Stimulated activated CD8-positive, alpha-beta memory T cell treated with anti-CD3 and anti-CD28 coated beads, Interleukin-2, amount 100 ng/mL, for 1 hour (primary cell): ENCODE results near the gene STIM2.

Source experiments
- DNase-seq, 2 donors: peaks; one replicate each; pipeline ENCODE4 v3.0.0-alpha.2; 2020; ENCODE audit warnings: low read depth in 2 of 2

STIM2 gene

DNA sequence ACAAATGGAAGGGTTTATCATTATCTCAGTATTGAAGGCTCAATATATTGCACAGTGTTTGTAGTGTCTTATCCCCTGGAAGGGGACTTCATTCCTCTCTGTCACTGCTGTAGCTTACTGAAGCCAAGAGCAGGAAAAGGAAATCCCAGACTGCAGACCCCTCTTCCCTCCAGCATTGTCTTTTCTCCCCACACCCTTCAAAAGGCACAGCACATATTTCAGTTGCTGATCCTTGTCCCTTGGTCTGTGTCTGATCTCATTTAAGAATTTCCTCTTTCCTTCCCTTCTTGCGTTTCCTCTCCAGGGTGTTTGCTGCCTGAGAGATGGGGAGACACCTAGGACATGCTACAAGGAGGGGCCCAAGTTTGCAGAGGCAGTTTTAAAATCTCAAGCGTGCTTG is 40.1 kb downstream of the STIM2 start:
- no peak for DNase-seq

DNA sequence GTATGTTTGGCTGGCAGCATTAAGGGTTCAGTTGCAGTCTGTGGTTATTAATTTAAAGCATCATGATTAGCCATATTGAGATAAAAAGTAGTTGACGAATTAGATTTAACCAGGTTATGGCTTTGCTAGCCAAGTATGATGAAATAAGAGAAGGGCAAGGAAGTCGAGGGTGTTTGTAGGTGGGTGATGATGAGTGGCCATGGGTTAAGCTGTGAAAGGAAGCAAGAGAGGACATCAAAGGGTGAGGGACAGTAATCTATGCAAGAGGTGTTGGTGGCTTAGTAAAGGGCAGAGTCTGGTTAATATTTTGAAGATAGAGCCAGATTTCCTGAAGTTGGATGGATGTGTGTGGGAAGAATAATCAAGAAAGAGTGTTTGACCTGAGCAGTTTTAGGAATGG is 44.5 kb downstream of the STIM2 start:
- no peak for DNase-seq

DNA sequence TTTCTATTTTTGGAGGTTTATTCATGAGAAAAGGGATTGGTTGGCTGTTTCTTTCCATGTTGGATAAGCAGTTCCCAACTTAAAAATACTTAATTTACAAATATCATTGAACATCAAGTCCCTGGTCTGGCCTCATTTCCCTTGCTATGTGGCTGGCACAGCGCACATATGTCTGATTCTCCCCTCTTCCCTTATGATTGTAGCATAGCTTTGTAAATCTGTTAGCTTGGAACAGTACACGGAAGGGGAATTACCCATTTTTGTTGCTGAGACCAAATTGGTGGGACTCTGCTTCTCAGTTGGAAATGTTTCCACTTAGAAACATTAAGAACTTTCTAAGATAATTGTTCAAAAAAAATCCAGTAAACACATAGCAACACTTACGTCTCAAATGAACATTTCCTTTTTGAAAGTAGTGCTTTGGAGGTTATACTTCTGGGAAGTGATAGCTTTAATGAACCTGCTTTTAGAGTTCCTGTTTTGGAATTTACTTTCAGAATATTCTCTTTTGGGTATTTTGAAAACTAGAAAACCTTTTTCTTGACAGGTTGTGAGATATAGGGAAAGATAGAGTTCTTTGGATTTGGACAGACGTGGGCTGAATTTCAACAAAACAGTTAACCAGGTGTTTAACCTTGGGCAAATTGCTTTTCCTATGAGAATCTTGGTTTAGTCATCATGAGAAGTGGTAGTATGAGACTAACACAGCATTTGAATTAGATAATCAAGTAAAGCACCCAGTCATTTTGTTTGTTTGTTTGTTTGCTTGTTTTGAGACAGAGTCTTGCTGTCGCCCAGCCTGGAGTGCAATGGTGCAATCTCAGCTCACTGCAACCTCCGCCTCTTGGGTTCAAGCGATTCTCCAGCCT is 47.3 kb downstream of the STIM2 start:
- DNase-seq = no peak

DNA sequence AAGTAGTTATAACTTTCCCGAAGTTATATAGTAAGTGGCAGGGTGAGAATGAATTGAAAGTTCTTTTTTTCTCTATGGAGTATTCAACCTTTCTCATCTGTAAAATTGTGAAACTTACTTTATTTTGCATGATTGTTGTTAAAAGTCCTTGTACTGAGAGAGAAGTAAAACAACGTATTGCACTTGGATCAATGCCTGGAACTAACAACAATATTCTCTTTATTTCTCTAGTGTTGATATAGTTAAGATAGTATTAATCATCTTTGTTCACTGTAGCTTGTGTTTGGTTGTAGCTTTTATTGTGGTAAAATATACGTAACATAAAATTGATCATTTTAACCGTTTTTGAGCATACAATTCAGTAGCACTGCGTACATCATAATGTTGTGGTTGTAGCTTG is 48.7 kb downstream of the STIM2 start:
- DNase-seq = no peak

DNA sequence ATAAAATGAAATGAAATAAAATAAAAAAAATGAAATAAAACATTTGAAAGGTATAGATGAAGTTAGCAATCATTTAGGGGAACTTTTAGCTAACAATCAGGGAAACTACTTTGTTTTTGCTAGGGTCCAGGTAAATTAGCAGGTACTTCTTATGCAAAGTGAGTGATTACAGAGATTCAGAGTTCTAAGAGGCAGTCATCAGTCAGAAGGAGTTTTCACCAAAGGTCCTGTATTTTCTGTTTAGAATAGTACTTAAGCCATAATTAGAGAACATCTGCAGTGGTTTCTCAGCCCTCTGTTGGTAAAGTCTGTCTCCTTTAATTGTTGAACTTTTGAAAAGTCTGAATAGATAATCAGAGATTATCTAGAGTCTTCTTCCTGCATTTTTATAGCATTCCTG is 50.6 kb downstream of the STIM2 start:
- DNase-seq = no peak

DNA sequence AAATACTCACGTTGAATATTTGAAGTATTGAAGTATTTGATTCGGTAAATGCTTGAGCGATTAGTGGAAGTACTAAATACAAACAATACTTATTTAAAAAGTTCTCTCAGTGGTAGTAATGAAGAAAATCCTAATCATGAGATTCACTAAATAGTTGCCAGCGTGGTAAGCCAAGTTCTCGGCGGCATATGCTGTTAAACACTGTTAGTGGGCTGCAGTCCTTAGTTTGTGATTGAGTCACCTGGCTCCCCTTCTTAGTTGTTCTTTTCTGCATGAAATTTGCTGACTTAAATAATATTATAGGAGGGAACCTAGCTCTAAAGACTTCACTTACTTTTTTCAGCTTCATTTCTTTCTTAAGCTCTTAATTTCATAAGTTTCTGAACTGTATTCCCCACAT is 51.4 kb downstream of the STIM2 start:
- DNase-seq = no peak

DNA sequence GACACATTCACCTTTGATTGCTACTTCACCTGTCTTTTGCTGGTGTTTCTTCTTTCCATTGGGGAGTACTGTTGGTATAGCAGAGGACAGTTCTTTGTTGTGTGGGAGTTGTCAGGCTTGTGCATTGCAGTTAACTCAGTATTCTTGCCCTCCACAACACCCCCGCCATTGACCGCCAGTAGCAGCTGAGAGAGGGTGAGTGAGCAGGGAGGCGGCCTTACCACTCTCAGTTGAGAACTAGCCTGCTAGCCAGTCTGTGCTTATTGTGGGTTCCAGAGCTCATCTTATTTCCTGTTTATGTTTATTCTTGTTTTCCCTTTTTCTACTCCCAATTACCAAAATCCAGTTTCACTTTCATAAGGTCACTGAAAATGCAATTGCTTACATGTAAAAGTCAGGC is 52.2 kb downstream of the STIM2 start:
- DNase-seq = no peak

DNA sequence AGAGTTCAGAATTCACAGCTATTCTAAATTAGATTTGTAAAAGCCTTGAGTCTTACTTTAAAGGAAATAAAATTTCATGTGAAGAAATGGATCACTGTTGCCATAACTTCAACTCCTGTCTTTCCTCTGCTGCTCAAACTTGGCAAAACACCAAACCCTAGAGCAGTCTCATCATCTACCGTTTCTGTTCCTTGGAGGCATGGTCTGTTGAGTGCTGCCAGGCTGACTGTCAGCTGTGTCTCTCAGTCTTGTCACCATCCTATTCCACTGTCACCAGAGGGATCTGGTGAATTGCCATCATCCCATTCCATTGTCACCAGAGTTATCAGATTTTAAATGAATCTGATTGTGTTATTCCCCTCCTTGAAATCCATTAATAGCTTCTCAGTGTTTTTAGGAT is 55.6 kb downstream of the STIM2 start:
- DNase-seq = no peak

DNA sequence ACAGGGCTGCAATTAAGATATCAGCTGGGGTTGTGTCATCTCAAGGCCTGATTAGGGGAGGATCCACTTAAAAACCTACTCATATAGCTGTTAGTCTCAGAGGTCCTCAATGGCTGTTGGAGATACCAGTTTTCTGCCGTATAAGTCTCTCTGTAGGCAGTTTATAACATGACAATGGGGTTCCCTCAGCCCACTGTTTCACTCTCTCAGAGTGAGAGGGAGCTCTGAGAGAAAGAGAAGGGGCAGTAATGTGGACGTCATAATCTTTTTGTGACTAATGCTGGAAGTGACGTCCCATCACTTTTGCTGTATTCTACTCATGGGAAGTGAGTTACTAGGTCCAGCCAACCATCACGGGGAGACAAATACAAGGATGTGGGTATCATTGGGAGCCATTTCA is 70.3 kb downstream of the STIM2 start:
- no peak for DNase-seq

DNA sequence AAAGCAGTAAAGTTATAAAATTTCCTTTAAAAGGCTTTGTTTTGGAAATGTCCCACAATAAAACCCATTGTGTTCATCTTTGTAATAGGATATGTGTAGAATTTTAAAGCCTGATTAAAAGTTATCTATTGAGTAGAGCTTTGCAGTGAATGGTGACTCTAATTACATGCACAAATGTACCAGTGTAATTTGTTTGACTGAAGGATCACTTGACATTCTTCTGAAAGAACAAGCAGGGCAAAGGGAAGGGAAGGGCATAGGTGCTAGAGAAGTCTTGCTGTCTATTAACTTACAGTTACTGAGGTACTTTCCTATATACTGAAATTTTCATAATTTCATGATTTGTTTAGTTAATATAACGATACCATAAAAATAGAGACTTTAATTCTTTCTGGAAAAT is 70.8 kb downstream of the STIM2 start:
- DNase-seq = no peak

DNA sequence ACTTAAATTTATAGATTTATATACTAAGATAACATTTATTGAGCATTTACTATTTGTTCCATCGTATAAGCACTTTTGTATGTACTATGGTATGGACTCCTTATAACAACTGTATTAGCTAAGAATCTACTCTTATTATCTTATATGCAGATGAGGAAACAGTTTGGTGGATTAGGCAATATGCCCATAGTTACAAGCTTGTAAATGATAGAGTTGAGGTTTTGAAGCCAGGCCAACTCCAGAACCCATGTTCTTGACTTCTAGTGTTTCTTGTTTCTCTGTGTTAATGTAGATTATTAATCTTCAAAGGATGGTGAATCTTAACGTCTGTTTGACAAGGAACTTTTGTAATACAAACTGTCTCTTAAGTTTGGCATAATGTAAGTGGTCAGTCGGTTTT is 71.3 kb downstream of the STIM2 start:
- no peak for DNase-seq

DNA sequence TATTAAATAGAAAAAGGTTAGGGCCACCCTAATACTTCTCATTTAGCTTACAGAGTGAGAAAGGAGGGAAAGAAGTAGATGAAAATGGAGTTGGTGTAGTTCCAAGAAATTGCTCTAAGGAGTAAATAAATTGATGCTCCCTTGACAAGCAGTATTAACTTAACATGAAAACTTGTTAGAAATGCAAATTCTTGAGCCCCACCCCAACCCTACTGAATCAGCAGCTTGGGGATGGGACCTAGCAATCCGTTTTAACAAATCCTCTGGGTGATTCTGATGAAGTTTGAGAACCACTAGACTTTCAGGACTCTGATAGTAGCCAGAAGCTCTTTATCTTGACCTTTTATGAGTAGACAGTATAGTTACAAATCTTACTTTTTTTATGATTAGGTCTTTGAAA is 74.8 kb downstream of the STIM2 start:
- no peak for DNase-seq

DNA sequence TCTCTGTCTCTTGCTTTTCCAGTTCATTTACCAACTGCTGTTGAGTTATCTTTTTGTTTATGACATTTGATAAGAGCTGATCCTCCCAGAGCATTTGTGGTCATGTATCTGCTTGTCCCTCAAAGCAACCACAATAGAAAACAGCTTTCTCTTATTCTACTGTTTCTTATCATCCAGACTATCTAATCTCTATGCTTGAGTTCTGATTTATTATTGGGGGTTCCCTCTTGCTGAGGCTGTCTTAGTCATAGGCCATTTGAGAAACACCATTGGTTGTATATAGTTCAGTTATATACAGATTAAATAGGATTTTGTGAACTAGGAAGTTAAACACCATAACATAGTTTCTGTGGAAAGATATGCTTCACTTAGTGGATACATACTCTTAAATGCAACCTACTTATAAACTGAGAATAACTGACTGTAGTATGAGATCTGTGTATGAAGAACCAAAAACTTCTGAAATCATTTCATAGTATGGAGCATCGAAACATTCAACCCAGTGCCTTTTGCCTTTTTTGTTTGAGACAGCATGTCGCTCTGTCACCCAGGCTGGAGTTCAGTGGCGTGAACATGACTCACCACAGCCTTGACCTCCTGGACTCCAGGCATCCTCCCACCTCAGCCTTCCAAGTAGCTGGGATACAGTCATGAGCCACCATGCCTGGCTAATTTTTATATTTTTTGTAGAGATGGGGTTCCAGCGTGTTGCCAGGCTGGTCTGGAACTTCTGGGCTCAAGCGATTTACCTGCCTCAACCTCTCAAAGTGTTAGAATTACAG is 75.8 kb downstream of the STIM2 start:
- no peak for DNase-seq

DNA sequence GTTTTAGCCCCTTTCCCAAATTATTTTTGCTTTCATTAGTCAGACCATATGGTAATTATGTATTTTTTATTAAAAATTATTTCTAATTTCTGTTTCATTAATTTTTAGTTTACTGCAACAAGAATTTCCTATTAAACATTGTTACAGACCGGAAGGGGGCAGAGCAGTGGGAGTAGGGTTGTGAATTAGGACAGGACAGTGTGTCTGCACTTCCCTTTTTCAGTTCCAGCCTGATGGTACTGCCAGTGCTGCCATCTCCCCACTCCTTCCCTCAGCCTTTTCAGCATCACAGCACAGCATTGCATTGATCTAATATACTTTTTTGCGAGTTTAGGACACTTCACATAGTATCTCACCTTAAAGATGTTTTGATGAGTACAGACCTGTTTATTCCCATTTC is 76.5 kb downstream of the STIM2 start:
- DNase-seq = no peak

DNA sequence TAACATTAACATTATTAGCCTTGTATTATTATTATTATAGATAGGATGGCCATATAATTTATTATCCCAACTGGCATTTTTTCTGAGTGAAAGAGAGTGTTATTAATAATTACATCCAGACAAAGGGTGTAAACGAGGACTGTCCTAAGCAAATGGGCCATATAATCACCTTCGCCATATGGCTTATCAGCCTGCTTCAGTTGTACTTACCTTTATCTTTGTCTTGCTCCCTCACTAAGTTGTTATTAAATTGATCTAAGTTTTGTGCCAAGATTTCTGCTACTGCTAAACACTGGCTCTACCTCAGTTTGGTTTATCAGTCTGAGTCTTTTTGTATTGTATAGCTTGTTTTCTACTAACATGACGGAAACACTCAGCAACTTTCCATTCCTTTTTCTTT is 76.9 kb downstream of the STIM2 start:
- no peak for DNase-seq

DNA sequence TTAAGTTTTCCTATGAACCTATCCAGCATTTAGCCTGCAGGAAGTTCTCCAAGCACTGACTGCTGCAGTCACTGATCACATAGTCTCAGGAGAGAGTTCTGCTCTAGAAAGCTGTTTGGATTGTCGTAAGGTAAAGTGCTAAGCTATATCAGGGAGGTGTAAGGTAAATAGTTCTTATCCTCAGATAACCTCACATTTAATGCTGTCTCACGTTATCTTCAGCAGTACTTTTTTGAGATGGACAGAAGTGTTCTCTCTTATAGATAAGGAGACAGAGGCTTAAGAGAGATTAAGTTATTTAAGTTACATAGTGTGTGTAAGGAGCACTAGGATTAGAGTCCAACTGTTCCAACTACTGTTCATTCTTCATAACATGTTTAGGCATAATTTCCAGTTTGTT is 77.9 kb downstream of the STIM2 start:
- no peak for DNase-seq

DNA sequence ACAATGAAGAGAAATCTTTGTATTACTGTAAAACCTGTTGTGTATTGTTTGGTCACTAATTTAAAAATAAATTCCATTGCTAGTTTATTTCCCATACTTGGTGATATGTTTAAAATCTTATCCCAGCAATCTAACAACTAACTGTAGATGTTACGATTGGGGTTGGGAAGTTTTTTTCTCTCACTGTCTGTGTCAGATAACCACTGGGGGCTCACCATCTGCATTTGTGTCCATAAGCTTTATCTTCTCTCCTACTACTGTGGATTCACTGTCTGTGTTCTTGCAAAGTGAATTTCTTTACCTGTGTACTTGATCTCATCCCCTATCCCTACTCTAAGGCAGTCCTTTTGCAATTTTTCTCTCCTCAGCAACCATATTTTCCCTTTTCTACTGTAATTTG is 81.3 kb downstream of the STIM2 start:
- no peak for DNase-seq

DNA sequence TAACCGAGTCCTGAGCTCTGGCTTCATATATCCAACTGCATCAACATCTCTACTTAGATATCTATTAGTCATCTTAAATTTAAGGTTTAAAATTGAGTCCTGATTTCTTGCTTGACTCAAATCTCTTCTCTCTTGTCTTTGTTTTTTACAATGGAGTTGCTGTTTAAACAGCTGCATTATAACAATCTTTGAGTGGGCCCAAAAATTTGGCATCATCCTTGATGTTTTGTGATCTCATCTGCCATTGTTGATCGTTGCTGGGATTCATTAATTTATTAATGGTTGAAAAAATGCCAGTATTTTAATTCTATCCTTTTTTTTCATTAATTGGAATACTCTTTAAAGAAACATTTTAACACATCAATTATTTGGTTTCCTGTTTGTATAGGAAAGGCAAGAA is 82.2 kb downstream of the STIM2 start:
- no peak for DNase-seq

DNA sequence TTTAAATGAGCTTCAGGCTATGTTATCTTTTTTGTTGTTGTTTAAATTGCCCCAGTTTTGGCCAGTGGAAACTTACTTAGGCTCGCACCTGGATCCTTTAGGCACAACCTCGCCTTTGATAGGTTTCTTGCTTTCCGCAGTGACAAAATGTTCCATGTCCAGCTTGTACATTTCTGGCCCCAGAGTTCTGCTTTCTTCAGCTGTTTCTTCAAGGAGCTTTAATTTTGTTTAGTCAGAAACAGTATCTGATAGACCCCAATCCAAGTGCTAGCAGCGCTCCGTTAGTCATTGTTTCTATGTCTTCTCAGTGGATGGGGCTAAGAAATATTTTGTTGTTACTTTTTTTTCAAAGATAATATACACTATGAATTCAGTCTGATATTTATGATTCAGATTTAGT is 82.8 kb downstream of the STIM2 start:
- no peak for DNase-seq

DNA sequence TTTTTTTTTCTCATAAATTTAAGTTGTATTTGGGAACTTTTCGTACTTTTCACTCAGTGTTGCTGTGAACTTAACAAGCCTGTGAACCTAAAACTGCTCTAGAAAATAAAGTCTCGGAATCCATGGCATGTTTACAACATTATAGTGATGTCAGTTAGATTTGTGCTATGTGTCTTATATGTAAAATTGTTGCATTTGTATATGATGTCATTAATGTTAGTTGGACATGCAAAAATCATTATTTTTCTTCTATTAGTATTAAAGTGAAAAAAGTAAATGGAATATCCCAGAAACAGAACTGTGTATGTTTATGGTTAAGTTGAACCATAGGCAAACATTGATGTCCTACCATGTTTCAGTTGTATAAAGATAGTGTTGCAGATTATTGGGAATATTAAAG is 85.2 kb downstream of the STIM2 start:
- no peak for DNase-seq

DNA sequence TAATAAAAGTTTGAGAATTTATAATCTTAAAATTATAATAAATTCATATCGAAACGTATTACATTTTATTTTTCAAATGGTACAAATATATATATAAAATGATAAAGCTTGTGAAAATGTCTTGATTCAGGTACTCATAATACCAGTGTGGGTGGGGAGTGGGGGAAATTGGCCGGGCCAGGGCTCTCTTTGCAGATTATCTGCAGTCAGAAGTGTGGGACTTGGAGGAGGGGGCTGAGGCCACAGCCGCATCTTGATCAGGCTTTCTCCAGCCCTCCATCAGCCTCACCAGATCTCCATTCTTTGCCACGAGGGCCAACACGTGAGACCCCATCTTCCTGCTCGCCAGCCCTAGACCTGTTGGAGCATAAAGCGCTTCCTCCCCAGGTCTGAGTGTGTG is 86.7 kb downstream of the STIM2 start:
- DNase-seq = no peak

DNA sequence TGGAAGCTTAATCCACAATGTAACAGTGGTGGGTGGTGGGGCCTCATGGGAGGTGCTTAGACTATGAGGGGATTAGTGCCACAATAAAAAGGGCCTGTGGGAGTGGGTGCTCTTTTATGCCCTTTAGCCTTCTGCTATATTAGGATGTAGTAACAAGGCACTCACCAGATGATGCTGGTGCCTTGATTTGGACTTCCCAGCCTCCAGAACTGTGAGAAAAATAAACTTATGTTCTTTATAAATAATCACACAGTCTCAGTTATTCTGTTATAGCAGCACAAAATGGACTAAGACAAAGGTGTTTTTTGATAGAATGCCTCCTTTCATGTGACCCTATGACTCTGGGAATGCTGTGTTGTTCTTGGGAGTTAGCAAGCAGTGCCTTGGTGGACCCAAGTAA is 89.8 kb downstream of the STIM2 start:
- no peak for DNase-seq

DNA sequence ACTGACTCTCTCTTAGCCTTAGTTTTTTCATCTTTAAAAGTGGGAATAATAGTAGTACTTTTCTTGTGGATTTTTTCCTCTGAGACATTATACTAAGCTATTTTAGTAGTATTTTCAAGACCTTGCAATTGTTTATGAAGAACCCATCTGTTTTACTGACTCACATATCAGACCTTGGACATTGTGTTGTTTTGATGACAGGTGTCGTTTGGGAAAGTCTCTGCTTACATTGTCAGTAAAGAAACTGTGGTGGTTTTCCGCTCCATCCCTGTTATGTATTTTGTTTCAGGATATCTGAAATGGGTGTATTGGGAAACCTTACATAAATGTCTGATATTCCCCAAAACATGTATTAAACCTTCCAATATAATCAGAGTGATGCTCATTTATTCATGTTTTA is 92.2 kb downstream of the STIM2 start:
- DNase-seq = no peak
